GM23338 (cell line): ENCODE results near the gene NEK10. TPM values are rescaled to one million over a fixed set of nuclear protein-coding genes. Genes with fewer than 3 reads are reported as not detected.

Experiments used
- ATAC-seq: fragments of 200-7000 bp; cut with Tn5 transposase; 3 replicates; pipeline ENCODE4 v1.9.1; 2020
- DNase-seq: peaks from one replicate; pipeline ENCODE4 v3.0.0-alpha.2; 2015; ENCODE audit warnings: low spot score
- H2AFZ ChIP-seq: fragments of 200-600 bp; sonication (generic); 2 replicates; pipeline ENCODE4 v1.8.0; 2016; ENCODE audit warnings: antibody characterized with exemption, mild to moderate bottlenecking, moderate library complexity
- H3F3A ChIP-seq: fragments of 200-600 bp; sonication (generic); replicated peaks from 2 replicates; pipeline ENCODE4 v1.8.0; 2017; ENCODE audit warnings: antibody characterized with exemption, mixed run types, low read depth
- H3K27ac ChIP-seq: fragments of 200-600 bp; sonication (generic); 2 replicates; pipeline ENCODE4 v1.6.1; 2016; ENCODE audit warnings: low read depth
- H3K27me3 ChIP-seq: fragments of 200-600 bp; sonication (generic); 2 replicates; pipeline ENCODE4 v1.8.0; 2016; ENCODE audit warnings: mild to moderate bottlenecking, mixed run types, moderate library complexity; ENCODE audit not compliant: insufficient read depth
- H3K36me3 ChIP-seq: fragments of 200-600 bp; sonication (generic); 2 replicates; pipeline ENCODE4 v1.8.0; 2016; ENCODE audit warnings: mild to moderate bottlenecking; ENCODE audit not compliant: insufficient read depth
- H3K4me1 ChIP-seq: fragments of 200-600 bp; sonication (generic); 2 replicates; pipeline ENCODE4 v1.8.0; 2016; ENCODE audit warnings: mild to moderate bottlenecking, moderate library complexity; ENCODE audit not compliant: insufficient read depth
- H3K4me2 ChIP-seq: fragments of 200-600 bp; sonication (generic); 2 replicates; pipeline ENCODE4 v1.7.1; 2017; ENCODE audit warnings: mixed run types
- H3K4me3 ChIP-seq: fragments of 200-600 bp; sonication (generic); 2 replicates; pipeline ENCODE4 v1.6.1; 2016; ENCODE audit warnings: mixed run types
- H3K79me2 ChIP-seq: fragments of 200-600 bp; sonication (generic); replicated peaks from 2 replicates; pipeline ENCODE4 v1.8.0; 2017; ENCODE audit warnings: mild to moderate bottlenecking; ENCODE audit not compliant: insufficient read depth
- H3K9me2 ChIP-seq: fragments of 200-600 bp; sonication (generic); 2 replicates; pipeline ENCODE4 v1.8.0; 2017; ENCODE audit not compliant: insufficient read depth
- H4K20me1 ChIP-seq: fragments of 200-600 bp; sonication (generic); replicated peaks from 2 replicates; pipeline ENCODE4 v1.8.0; 2017; ENCODE audit warnings: mild to moderate bottlenecking; ENCODE audit not compliant: insufficient read depth
- H3K27ac Mint-ChIP-seq: 2 replicates; pipeline ENCODE4 v1.8.0; 2020; ENCODE audit warnings: inconsistent platforms, mild to moderate bottlenecking, moderate library complexity, mixed read lengths
- H3K27me3 Mint-ChIP-seq: 3 replicates; pipeline ENCODE4 v1.8.0; 2022; ENCODE audit warnings: low read depth, mild to moderate bottlenecking, moderate library complexity, mixed read lengths, inconsistent platforms; ENCODE audit not compliant: insufficient read depth, poor library complexity
- H3K36me3 Mint-ChIP-seq: 3 replicates; pipeline ENCODE4 v1.8.0; 2021; ENCODE audit warnings: low read depth, mild to moderate bottlenecking, inconsistent platforms, moderate library complexity, mixed read lengths
- H3K4me1 Mint-ChIP-seq: 3 replicates; pipeline ENCODE4 v1.8.0; 2020; ENCODE audit warnings: mild to moderate bottlenecking, inconsistent platforms, mixed read lengths
- H3K4me3 Mint-ChIP-seq: 3 replicates; pipeline ENCODE4 v1.8.0; 2021; ENCODE audit warnings: moderate library complexity, mild to moderate bottlenecking, inconsistent platforms, mixed read lengths
- H3K9me3 Mint-ChIP-seq: 3 replicates; pipeline ENCODE4 v1.8.0; 2020; ENCODE audit warnings: moderate library complexity, mild to moderate bottlenecking, inconsistent platforms, mixed read lengths
- CREB1 ChIP-seq: fragments of 250-450 bp; sonication (Bioruptor Pico); IDR thresholded peaks from 2 replicates; pipeline ENCODE4 v1.5.0; 2020; ENCODE audit warnings: low read depth, mild to moderate bottlenecking, moderate library complexity
- CTCF ChIP-seq, 2 experiments: fragments of 200-600 bp in 1 of 2; sonication (generic) in 1 of 2; conservative IDR thresholded peaks; 2 replicates each; pipeline versions ENCODE4 v1.5.1 to v1.6.1; 2016 to 2017; ENCODE audit warnings: antibody characterized with exemption in 2 of 2, low read depth in 2 of 2, mild to moderate bottlenecking in 2 of 2, moderate library complexity in 1 of 2
- ETS1 ChIP-seq: IDR thresholded peaks from 2 replicates; pipeline ENCODE4 v1.6.1; 2016; ENCODE audit warnings: antibody characterized with exemption
- EZH2 ChIP-seq: fragments of 200-600 bp; sonication (generic); IDR thresholded peaks from one replicate; pipeline ENCODE4 v1.8.0; 2017; ENCODE audit warnings: antibody characterized with exemption, mild to moderate bottlenecking, low read depth; ENCODE audit not compliant: unreplicated experiment
- EZH2phosphoT487 ChIP-seq: fragments of 200-600 bp; sonication (generic); IDR thresholded peaks from one replicate; pipeline ENCODE4 v1.8.1; 2018; ENCODE audit warnings: antibody characterized with exemption; ENCODE audit not compliant: unreplicated experiment
- JUNB ChIP-seq: IDR thresholded peaks from one replicate; pipeline ENCODE4 v1.6.1; 2016; ENCODE audit warnings: antibody characterized with exemption; ENCODE audit not compliant: unreplicated experiment
- NANOG ChIP-seq: IDR thresholded peaks from 2 replicates; pipeline ENCODE4 v1.6.1; 2016; ENCODE audit warnings: antibody characterized with exemption, borderline replicate concordance
- POLR2AphosphoS5 ChIP-seq: IDR thresholded peaks from 2 replicates; pipeline ENCODE4 v1.6.1; 2016; ENCODE audit warnings: antibody characterized with exemption, low read depth
- REST ChIP-seq: IDR thresholded peaks from one replicate; pipeline ENCODE4 v1.6.1; 2018; ENCODE audit warnings: antibody characterized with exemption; ENCODE audit not compliant: unreplicated experiment
- STAT1 ChIP-seq: IDR thresholded peaks from one replicate; pipeline ENCODE4 v1.6.1; 2016; ENCODE audit warnings: antibody characterized with exemption; ENCODE audit not compliant: unreplicated experiment
- ZNF114 ChIP-seq: fragments of 250-450 bp; sonication (Bioruptor Pico); IDR thresholded peaks from 2 replicates; pipeline ENCODE4 v1.5.0; 2020; ENCODE audit warnings: mild to moderate bottlenecking, moderate library complexity
- ZNF331 ChIP-seq: fragments of 250-450 bp; sonication (Bioruptor Pico); IDR thresholded peaks from 2 replicates; pipeline ENCODE4 v1.5.0; 2020; ENCODE audit warnings: low read depth, mild to moderate bottlenecking, moderate library complexity
- ZNF462 ChIP-seq: fragments of 250-450 bp; sonication (Bioruptor Pico); IDR thresholded peaks from 2 replicates; pipeline ENCODE4 v1.5.0; 2020; ENCODE audit warnings: mild to moderate bottlenecking, moderate library complexity
- polyA plus RNA-seq: library from polyadenylated mRNA; unstranded; fragments of >200 nt; fragmentation: Nextera tagmentation; extraction: Ambion mirVana; gene quantifications from 2 replicates; pipeline ENCODE4 v1.2.1, GENCODE V29; 2016
- total RNA-seq: library from RNA; depleted of rRNA; stranded (reverse); fragments of >200 nt; shearing (Covaris generic); gene quantifications from 2 replicates; pipeline ENCODE4 v1.2.3, GENCODE V29; 2014

Gene NEK10
- total and polyA plus RNA-seq, 2 experiments from 2014 or later, result 0.55 to 2.0 TPM

- no peaks in the 10 kb centered on the region for H3K79me2 ChIP-seq
- TF ChIP-seq ETS1 (no peak), CTCF (conservative IDR thresholded peaks at IDR 0.05; ENCODE audit: low read depth in 2 of 2) (no peak), STAT1 (no peak), POLR2AphosphoS5 (no peak), REST (no peak), NANOG (no peak), ZNF114 (CRISPR knock-in tag) (no peak), JUNB (no peak), EZH2 (no peak), ZNF331 (CRISPR knock-in tag) (no peak), ZNF462 (no peak), CREB1 (CRISPR knock-in tag) (no peak), EZH2phosphoT487 (no peak)
- H3K36me3 ChIP-seq, result no peaks in the 10 kb centered on the region
- H3K4me3 ChIP-seq, result no peak overlapping the region
- no peak overlapping the region for H2AFZ ChIP-seq
- no peak overlapping the region for H3K27ac ChIP-seq
- no peaks in the 10 kb centered on the region for H4K20me1 ChIP-seq
- DNase-seq (no peak), ATAC-seq (no peak)
- H3K27me3 Mint-ChIP-seq, result no peaks in the 10 kb centered on the region
- H3K9me2 ChIP-seq, result no peaks in the 10 kb centered on the region
- no peaks in the 10 kb centered on the region; the same call in 2 of the 3 replicates for H3K36me3 Mint-ChIP-seq
- H3K27me3 ChIP-seq, result no peaks in the 10 kb centered on the region
- H3K4me1 ChIP-seq, result no peaks in the 10 kb centered on the region
- H3K27ac Mint-ChIP-seq, result no peak overlapping the region
- H3K4me1 Mint-ChIP-seq, result no peaks in the 10 kb centered on the region
- H3K4me2 ChIP-seq, result no peak overlapping the region
- H3K4me3 Mint-ChIP-seq, result no peak overlapping the region
- H3K9me3 Mint-ChIP-seq, result peaks cover 3% of the 10 kb centered on the region; the same call in 2 of the 3 replicates
- no peaks in the 10 kb centered on the region for H3F3A ChIP-seq
Observed at GRCh38 chr3:27335571-27335970, 33.6 kb downstream of the NEK10 start.
